ENCODE data around the gene MTHFR.

DNA sequence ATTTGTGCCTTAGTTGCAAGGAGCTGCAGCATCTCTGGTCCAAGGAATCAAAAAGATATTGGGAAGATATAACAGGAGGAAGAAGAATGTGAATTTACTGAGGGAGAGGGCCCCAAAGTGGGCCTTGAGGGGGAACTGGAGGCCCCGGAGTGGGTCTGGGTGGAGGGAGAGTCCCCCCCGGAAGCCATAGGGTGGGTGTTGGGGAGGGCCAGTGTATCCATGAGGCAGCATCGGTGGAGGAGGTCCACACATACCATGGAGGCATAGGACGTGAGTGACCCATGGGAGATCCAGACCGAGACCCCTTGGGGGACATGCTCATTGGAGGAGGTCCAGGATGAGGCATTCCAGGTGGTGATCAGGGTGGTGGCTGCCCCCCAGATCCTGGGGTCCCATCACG lies 44.5 kb downstream of the MTHFR start:
- TF ChIP-seq GATA2 (IDR thresholded peaks at IDR 0.05; ENCODE audit: low read depth, low read length) (no peak), GATA3 (IDR thresholded peaks at IDR 0.05; ENCODE audit: low read depth, low read length) (no peak)
